Upper lobe of left lung (tissue), 6 donors: ENCODE results near the gene ZKSCAN4. TPM values are rescaled to one million over a fixed set of nuclear protein-coding genes. Genes with fewer than 3 reads are reported as not detected.

Experiments used
- ATAC-seq, 2 donors: fragments of 200-7000 bp; cut with Tn5 transposase; one replicate each; pipeline ENCODE4 v1.9.1; 2022; ENCODE audit warnings: mild to moderate bottlenecking in 2 of 2, moderate library complexity in 2 of 2; ENCODE audit not compliant: low FRiP score in 2 of 2
- DNase-seq, 2 donors: peaks; one replicate each; pipeline ENCODE4 v3.0.0-alpha.2; 2019 to 2020
- H3K27ac ChIP-seq, 4 donors: fragments of 200-600 bp; sonication (generic); one replicate each; pipeline ENCODE4 v1.5.1; 2016 to 2019
- H3K27me3 ChIP-seq, 4 donors: fragments of 200-600 bp; sonication (generic); one replicate each; pipeline ENCODE4 v1.5.1; 2017 to 2019
- H3K36me3 ChIP-seq, 4 donors: fragments of 200-600 bp; sonication (generic); one replicate each; pipeline ENCODE4 v1.5.1; 2016 to 2019
- H3K4me1 ChIP-seq, 4 donors: fragments of 200-600 bp; sonication (generic); one replicate each; pipeline ENCODE4 v1.5.1; 2018 to 2019
- H3K4me3 ChIP-seq, 4 donors: fragments of 200-600 bp; sonication (generic); one replicate each; pipeline ENCODE4 v1.5.1; 2017 to 2019; ENCODE audit warnings: mild to moderate bottlenecking in 2 of 4, moderate library complexity in 1 of 4
- H3K9me3 ChIP-seq, 4 donors: fragments of 200-600 bp; sonication (generic); one replicate each; pipeline ENCODE4 v1.5.1; 2018 to 2019
- CTCF ChIP-seq, 6 experiments: fragments of 450-650 bp in 4 of 6; fragments of 200-600 bp in 2 of 6; sonication (generic) in 2 of 6; IDR thresholded peaks; one replicate each; pipeline ENCODE4 v1.5.1; 2016 to 2019; ENCODE audit warnings: antibody characterized with exemption in 6 of 6
- EP300 ChIP-seq, 4 donors: sonication (generic); formaldehyde crosslinking; IDR thresholded peaks; one replicate each; pipeline ENCODE4 v1.5.1; 2017; ENCODE audit warnings: antibody characterized with exemption in 4 of 4, control low read depth in 2 of 4
- POLR2A ChIP-seq, 4 donors: fragments of 450-650 bp; IDR thresholded peaks; one replicate each; pipeline ENCODE4 v1.5.1; 2016 to 2017; ENCODE audit warnings: antibody characterized with exemption in 4 of 4, mild to moderate bottlenecking in 2 of 4
- POLR2AphosphoS5 ChIP-seq, 2 donors: sonication (generic); formaldehyde crosslinking; IDR thresholded peaks; one replicate each; pipeline ENCODE4 v1.5.1; 2017; ENCODE audit warnings: antibody characterized with exemption in 2 of 2
- WGBS, 2 donors: methylation state at CpG; one replicate each; pipeline ENCODE4 v1.1.5; 2017 to 2018; 5-methylcytosine and 5-hydroxymethylcytosine counted together
- total RNA-seq, 6 donors: library from RNA; depleted of rRNA in 4 of 6; stranded (reverse); fragments of >200 nt in 4 of 6; gene quantifications; one replicate each; pipeline versions ENCODE4 v1.1.0 to v1.2.1, GENCODE V29; 2016 to 2021
- donor health status: DM: no; HTN: no; CAD: no; lungs with moderate emphysema.
- donor health status: DM: no; HTN: yes; CAD: no; lungs with severe emphysema.

ZKSCAN4 gene
- total RNA-seq, 6 donors from 2014 or later = 3.0 to 9.4 (median 4.7) TPM

DNA sequence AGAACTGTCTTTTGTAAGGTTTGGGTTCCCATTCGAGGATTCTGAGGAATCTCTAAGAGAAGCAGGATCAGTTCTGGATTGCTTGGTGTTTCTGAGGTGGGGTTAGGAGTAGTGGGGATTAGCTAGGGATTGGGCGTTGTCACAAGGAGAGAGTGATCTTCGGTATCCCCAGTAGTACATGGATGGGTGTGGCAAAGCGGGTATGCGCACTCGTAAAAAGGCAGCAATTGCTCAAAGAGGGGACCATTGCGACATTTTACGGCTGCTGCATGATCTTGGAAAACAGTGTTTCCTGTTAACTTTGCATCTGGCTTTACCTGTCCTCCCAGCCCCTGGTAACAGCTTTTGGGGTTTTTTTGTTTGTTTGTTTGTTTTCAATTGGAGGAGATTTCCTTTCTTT lies 36.6 kb downstream of the ZKSCAN4 start:
- no peak overlapping the region for H3K27ac ChIP-seq
- WGBS, 2 donors = 40 to 41% methylated on average over 8 of the region's 8 CpGs
- peaks cover 0 to 10% (median 4%) of the 10 kb centered on the region in 4 donors for H3K27me3 ChIP-seq
- H3K4me1 ChIP-seq = peaks cover 7 to 29% (median 13%) of the 10 kb centered on the region in 4 donors
- TF ChIP-seq POLR2A (IDR thresholded peaks at IDR 0.05) (no peak), CTCF (IDR thresholded peaks at IDR 0.05) (no peak), POLR2AphosphoS5 (IDR thresholded peaks at IDR 0.05) (no peak), EP300 (IDR thresholded peaks at IDR 0.05) (no peak)
- H3K9me3 ChIP-seq = no peaks in the 10 kb centered on the region
- H3K4me3 ChIP-seq = no peak overlapping the region
- ATAC-seq (no peak), DNase-seq (no peak)
- H3K36me3 ChIP-seq = no peaks in the 10 kb centered on the region

DNA sequence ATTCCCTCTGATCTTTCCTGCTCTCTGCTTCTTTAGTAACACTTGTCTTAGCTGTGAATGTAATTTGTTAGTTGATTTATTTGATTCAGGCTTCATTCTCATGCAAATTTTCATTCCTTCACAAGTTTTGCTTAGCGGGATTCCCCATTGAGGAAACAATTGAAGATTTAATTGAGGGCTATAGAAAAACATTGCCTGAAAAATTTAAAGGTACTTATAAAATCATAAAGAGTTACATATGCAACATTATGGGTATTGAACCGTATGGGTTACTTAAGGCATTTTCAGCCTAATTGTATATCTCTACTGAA lies 38.9 kb downstream of the ZKSCAN4 start:
- Histone ChIP-seq H3K9me3 (no peaks in the 10 kb centered on the region), H3K4me1 (peaks cover 3 to 21% (median 9%) of the 10 kb centered on the region in 4 donors), H3K27ac (peak overlapping the region in 1 of 4 donors; percentile 29), H3K27me3 (peaks cover 4 to 20% (median 14%) of the 10 kb centered on the region in 4 donors), H3K36me3 (no peaks in the 10 kb centered on the region), H3K4me3 (peak overlapping the region in 3 of 4 donors; percentile 25 to 37 (median 27))
- TF ChIP-seq POLR2A (IDR thresholded peaks at IDR 0.05) (no peak), CTCF (IDR thresholded peaks at IDR 0.05) (no peak), POLR2AphosphoS5 (IDR thresholded peaks at IDR 0.05) (no peak), EP300 (IDR thresholded peaks at IDR 0.05) (no peak)
- ATAC-seq = no peak
- no peak for DNase-seq
- 30 to 37% methylated on average over 2 of the region's 2 CpGs for WGBS, 2 donors

DNA sequence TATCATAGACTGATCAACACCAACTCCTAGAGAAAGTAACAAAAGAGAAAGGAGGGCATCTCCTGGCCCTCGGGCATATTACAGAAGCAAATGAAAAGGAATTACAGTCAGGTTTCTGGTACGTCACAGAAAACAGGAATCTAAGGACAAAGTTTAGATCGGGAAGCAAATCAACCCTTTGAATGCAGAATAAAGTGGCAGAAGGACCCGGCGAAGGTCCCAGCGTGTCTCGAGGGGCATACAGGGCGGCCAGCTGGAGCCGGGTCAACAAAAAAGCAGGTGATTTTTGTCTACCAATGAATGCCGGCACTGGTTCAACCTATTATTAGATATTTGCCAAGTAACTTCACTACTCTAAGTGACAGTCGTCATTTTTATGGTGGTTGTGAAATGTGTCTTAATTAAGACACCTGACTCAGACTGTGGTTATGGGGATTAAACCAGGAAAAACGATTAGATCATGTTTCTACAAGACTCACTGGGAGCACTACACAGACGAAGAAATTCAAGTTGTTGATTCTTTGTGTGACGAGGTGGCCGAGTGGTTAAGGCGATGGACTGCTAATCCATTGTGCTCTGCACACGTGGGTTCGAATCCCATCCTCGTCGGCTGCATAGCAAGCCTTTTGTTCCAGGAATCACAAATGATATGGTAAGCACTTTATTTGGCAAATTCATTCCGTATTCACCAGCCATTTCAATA lies 39.4 kb downstream of the ZKSCAN4 start:
- H3K4me3 ChIP-seq = peak overlapping the region in 3 of 4 donors; percentile 25 to 37 (median 27)
- H3K36me3 ChIP-seq = no peaks in the 10 kb centered on the region
- peaks cover 4 to 24% (median 17%) of the 10 kb centered on the region in 4 donors for H3K27me3 ChIP-seq
- peak overlapping the region in 2 of 4 donors; percentile 29 to 31 for H3K27ac ChIP-seq
- H3K4me1 ChIP-seq = peaks cover 4 to 23% (median 10%) of the 10 kb centered on the region in 4 donors
- ATAC-seq (peak; percentile 53 to 59), DNase-seq (peak in 1 of 2 donors; percentile 58)
- 0 to 1% methylated on average over 21 of the region's 21 CpGs for WGBS, 2 donors
- TF ChIP-seq POLR2A (IDR thresholded peaks at IDR 0.05) (peak in 1 of 4 donors; percentile 49), CTCF (IDR thresholded peaks at IDR 0.05) (no peak)
- H3K9me3 ChIP-seq = no peaks in the 10 kb centered on the region

- DNase-seq (no peak), ATAC-seq (peak in 1 of 2 donors; percentile 20)
- no peak for TF ChIP-seq POLR2AphosphoS5 (IDR thresholded peaks at IDR 0.05)
- no peak for TF ChIP-seq CTCF (IDR thresholded peaks at IDR 0.05)
- no peaks in the 10 kb centered on the region for H3K9me3 ChIP-seq
- H3K36me3 ChIP-seq = no peaks in the 10 kb centered on the region
- peak overlapping the region in 3 of 4 donors; percentile 25 to 37 (median 27) for H3K4me3 ChIP-seq
- peaks cover 7 to 29% (median 15%) of the 10 kb centered on the region in 4 donors for H3K4me1 ChIP-seq
- peaks cover 4 to 30% (median 17%) of the 10 kb centered on the region in 4 donors for H3K27me3 ChIP-seq
- 13 to 15% methylated on average over 15 to 16 of the region's 16 CpGs for WGBS, 2 donors
- H3K27ac ChIP-seq = peak overlapping the region in 2 of 4 donors; percentile 29 to 31
Measured at GRCh38 chr6:28211840-28212509, 40.1 kb downstream of the ZKSCAN4 start.
